Measurements from ENCODE around the gene PRODH.
"Not testable (repeated sequence)": the region's sequence is repeated elsewhere in the genome, so short reads cannot be mapped to it uniquely, and the experiment has no call there.

The PRODH gene

DNA sequence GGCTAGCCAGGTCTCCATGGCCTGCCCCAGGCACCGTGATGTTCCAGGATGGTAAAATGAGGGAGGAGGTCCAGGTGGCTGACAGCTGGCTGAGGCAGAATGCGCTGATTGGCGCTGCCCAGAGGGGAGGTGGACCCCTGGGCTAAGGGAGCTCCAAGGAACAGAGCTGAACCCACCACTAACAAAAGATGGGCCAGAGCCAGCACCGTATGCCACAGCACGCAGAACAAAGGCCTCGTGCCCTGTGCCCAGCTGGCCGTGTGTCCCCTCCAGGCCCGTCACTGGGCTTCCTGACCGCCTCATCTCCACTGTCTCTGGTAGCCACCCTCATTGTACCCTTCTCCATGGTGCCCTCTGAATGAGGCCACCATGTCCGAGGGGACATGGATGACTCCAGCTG is 19.6 kb upstream of the PRODH start:
- TF ChIP-seq, protein P1, sequence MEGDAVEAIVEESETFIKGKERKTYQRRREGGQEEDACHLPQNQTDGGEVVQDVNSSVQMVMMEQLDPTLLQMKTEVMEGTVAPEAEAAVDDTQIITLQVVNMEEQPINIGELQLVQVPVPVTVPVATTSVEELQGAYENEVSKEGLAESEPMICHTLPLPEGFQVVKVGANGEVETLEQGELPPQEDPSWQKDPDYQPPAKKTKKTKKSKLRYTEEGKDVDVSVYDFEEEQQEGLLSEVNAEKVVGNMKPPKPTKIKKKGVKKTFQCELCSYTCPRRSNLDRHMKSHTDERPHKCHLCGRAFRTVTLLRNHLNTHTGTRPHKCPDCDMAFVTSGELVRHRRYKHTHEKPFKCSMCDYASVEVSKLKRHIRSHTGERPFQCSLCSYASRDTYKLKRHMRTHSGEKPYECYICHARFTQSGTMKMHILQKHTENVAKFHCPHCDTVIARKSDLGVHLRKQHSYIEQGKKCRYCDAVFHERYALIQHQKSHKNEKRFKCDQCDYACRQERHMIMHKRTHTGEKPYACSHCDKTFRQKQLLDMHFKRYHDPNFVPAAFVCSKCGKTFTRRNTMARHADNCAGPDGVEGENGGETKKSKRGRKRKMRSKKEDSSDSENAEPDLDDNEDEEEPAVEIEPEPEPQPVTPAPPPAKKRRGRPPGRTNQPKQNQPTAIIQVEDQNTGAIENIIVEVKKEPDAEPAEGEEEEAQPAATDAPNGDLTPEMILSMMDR (IDR thresholded peaks at IDR 0.05; ENCODE audit: low read depth, low read length), result no peak
- DNase-seq (ENCODE audit: extremely low read depth, low read depth), result no peak

DNA sequence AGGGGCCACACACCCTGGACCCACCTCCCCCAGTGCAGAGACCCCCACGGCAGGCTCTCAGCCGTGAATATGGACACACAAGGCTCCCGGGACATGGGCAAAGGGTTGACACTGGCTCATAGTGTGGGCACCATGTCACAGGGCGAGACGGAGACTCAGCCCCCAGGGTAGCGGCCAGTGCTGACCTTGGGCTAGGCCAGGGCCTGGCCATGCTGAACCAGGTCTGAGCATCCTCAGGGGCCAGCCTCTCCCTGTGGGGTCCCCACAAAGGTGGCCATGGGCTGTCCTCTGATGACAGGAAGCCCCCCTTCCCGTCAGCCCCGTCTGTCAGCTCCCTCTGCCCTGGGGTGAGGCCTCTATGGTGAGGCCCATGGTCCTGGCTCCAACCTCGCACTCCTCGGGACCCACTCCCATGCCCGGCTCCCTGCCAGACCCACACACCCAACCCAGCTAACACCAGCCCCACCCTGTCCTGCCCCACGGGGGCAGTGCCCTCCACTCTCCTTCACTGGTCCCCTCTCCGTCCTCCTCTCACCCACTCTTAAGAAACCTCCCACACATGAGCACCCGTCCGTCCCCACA is 19.0 kb upstream of the PRODH start:
- no peak for DNase-seq (ENCODE audit: extremely low read depth, low read depth)
- TF ChIP-seq, protein P1 (IDR thresholded peaks at IDR 0.05; ENCODE audit: low read depth, low read length), result no peak

DNA sequence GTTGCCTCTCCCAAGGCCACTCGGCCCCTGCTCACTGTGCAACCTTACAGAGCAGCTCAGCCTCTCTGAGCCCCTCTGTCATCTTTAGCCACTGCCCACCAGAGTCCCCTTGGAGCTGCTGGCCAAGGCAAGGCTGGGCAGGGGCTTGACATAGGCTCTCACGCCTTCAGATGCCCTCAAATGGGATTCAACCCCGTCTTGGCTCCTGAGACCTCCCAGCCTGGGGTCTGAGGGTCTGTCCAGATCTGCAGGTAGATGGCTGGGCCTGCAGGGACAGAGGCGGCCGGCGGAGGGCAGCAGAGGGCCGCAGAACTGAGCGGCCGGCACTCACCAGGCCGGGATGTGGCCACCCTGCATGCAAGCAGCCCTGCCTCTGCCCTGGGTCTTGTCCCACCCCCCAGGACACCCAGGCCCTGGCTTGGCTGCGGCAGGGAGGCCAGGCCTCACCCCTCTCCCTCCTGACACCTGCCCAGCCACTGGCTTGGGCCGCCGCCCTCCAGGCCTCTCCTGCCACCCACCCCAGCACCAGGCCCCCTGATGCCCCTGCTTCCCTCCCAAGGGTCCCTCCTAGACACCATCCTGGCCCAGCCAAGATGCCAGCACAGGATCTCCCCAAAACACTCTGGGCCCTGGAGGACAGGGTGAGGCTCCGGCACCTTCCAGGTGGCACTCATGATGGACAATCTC is 18.4 kb upstream of the PRODH start:
- DNase-seq (ENCODE audit: extremely low read depth, low read depth), result not testable (repeated sequence)
- TF ChIP-seq, protein P1 (IDR thresholded peaks at IDR 0.05; ENCODE audit: low read depth, low read length), result peak; percentile 60

DNA sequence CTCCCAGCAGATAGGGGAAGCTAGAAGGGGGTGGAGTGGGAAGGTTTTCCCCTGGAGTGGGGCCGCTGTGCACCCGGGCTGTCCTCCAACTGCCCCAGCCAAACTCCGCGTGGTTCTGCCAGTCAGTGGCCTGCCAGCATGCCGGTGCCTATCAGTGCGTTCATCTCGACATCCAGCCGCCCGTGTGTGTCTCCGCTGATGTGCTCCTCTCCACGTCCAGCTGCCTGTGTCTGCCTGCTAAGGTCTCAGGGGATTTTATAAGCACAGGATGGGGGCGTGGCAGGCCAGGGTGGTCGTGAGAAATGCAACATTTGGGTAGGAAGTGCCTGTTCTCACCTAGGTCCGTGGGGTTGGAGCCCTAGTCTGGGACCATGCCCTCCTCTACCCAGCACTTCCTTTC is 17.0 kb upstream of the PRODH start:
- not testable (repeated sequence) for DNase-seq (ENCODE audit: extremely low read depth, low read depth)

DNA sequence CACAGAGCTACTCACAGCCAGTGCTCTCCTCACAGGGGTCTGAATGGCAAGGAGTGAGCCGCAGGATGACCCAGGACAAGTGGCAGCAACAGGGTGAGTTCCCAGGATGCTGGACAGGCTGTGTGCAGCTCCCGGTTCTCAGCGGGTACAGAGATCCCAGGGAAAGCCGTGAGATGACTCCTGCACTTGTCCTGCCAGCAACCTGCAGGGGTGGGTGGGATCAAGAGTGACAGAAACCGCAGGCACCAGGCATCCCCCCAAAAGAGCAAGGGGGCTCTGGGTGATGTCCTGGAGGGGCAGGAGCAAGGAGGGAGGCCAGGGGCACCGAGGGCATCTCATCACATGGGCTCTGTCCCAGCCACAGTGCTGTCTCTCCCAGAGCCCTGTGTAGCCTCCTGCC is 15.9 kb upstream of the PRODH start:
- TF ChIP-seq, protein P1 (IDR thresholded peaks at IDR 0.05; ENCODE audit: low read depth, low read length), result no peak
- no peak for DNase-seq (ENCODE audit: extremely low read depth, low read depth)

DNA sequence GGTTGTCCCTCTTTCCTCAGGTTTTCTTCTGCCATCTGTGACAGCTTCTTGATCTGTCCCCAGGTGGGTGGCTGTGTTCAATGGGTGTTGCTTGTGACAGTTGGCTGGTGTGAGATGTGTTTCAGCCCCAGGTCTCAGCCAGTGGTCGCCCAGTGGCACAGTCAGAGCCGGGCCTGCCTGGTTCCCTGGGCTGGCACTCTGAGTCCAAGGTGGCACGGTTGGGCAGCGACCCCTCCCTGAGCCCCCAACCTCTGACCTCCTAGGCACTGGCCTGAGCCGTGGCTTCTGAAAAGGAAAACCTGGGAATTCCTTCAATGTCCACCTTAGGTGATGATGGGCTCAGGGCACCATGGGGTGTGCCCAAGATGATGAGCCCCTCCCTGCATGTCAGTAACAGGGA is 14.0 kb upstream of the PRODH start:
- TF ChIP-seq, protein P1 (IDR thresholded peaks at IDR 0.05; ENCODE audit: low read depth, low read length), result no peak
- no peak for DNase-seq (ENCODE audit: extremely low read depth, low read depth)

DNA sequence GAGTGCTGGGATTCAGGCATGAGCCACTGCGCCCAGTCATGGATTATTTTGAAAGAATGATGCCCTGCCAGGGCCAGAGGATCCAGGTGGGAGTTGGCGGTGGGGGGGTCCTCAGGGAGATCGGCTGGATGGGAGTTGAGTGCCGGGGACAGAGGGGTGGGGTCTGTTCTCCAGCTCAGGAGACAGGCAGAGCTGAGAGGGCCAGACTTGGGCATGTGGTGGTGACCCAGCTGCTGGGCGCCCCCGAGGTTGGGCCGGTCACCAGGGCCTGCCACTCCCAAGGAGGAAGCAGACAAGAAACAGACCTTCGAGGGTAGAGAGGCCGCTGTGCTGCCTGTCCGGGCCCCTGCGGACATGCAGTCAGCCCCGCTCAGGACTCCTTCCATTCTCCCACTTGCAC is 11.8 kb upstream of the PRODH start:
- DNase-seq (ENCODE audit: extremely low read depth, low read depth), result no peak
- TF ChIP-seq, protein P1 (IDR thresholded peaks at IDR 0.05; ENCODE audit: low read depth, low read length), result no peak

DNA sequence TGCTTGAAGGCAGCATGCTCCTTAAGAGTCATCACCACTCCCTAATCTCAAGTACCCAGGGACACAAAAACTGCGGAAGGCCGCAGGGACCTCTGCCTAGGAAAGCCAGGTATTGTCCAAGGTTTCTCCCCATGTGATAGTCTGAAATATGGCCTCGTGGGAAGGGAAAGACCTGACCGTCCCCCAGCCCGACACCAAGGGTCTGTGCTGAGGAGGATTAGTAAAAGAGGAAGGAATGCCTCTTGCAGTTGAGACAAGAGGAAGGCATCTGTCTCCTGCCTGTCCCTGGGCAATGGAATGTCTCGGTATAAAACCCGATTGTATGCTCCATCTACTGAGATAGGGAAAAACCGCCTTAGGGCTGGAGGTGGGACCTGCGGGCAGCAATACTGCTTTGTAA is 11.0 kb upstream of the PRODH start:
- not testable (repeated sequence) for DNase-seq (ENCODE audit: extremely low read depth, low read depth)

DNA sequence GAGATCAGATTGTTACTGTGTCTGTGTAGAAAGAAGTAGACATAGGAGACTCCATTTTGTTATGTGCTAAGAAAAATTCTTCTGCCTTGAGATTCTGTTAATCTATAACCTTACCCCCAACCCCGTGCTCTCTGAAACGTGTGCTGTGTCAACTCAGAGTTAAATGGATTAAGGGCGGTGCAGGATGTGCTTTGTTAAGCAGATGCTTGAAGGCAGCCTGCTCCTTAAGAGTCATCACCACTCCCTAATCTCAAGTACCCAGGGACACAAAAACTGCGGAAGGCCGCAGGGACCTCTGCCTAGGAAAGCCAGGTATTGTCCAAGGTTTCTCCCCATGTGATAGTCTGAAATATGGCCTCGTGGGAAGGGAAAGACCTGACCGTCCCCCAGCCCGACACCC is 2.6 kb upstream of the PRODH start:
- DNase-seq (ENCODE audit: extremely low read depth, low read depth), result not testable (repeated sequence)

DNA sequence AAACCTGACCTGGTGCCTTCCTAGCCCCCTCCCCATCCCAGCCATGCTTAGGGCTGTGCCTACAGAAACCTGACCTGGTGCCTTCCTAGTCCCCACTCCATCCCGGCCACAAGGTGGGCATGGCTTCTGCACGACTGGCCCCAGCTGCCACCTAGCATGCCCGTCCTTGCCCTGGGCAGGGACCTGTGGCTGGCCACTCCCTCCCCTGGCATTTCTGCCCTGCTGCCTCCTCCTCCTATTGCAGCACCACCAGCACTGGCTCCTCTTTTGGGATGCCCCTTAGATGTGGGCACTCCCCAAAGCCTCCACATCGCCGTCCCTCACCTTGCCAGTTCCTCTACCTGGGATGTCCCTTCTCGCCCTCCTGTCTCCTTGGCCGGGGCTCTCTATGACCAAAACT is 1.4 kb downstream of the PRODH start:
- DNase-seq (ENCODE audit: extremely low read depth, low read depth), result not testable (repeated sequence)

Measured in AG09319 (cell line).